Neural cell (in vitro differentiated cells): ENCODE data around the gene POLR2L.

Experiments
- EZH2 ChIP-seq: fragments of 200-600, 300-800 bp; shearing (Covaris generic), sonication (generic); IDR thresholded peaks from 2 replicates; pipeline ENCODE4 v1.6.1; 2014; ENCODE audit warnings: antibody characterized with exemption, low read length, borderline replicate concordance, mild to moderate bottlenecking; ENCODE audit not compliant: insufficient read depth, poor library complexity, severe bottlenecking
- POLR2AphosphoS5 ChIP-seq: IDR thresholded peaks from 2 replicates; pipeline ENCODE4 v1.6.1; 2012
- TF ChIP-seq, protein P1 (sequence below): fragments of 450-650 bp; IDR thresholded peaks from 2 replicates; pipeline ENCODE4 v1.5.1; 2014; ENCODE audit warnings: antibody characterized with exemption, mild to moderate bottlenecking, moderate library complexity; ENCODE audit not compliant: poor library complexity, severe bottlenecking
- TF ChIP-seq, protein P2 (sequence below): IDR thresholded peaks from 2 replicates; pipeline ENCODE4 v1.6.1; 2012; ENCODE audit warnings: borderline replicate concordance

DNA sequence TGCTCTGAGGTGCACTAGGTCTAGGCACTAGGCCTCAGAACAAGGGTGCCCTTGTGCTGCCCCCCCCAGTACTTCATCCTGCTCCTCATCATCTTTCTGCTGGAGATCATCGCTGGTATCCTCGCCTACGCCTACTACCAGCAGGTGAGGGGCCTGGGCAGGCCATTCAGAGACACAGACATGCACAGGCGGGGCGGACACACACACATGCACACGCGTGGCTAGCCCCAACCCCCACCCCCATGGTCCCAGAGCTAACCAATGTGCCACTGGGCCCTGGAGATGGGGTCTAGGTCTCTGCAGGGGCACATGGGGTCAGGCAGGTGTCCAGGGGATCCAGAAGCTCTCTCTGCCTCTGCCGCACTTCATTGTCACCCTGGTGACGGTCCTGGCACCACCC, 5.6 kb downstream of the POLR2L start:
- TF ChIP-seq, protein P1, sequence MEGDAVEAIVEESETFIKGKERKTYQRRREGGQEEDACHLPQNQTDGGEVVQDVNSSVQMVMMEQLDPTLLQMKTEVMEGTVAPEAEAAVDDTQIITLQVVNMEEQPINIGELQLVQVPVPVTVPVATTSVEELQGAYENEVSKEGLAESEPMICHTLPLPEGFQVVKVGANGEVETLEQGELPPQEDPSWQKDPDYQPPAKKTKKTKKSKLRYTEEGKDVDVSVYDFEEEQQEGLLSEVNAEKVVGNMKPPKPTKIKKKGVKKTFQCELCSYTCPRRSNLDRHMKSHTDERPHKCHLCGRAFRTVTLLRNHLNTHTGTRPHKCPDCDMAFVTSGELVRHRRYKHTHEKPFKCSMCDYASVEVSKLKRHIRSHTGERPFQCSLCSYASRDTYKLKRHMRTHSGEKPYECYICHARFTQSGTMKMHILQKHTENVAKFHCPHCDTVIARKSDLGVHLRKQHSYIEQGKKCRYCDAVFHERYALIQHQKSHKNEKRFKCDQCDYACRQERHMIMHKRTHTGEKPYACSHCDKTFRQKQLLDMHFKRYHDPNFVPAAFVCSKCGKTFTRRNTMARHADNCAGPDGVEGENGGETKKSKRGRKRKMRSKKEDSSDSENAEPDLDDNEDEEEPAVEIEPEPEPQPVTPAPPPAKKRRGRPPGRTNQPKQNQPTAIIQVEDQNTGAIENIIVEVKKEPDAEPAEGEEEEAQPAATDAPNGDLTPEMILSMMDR = no peak
- TF ChIP-seq POLR2AphosphoS5 = no peak
- TF ChIP-seq EZH2 = no peak
- TF ChIP-seq, protein P2, sequence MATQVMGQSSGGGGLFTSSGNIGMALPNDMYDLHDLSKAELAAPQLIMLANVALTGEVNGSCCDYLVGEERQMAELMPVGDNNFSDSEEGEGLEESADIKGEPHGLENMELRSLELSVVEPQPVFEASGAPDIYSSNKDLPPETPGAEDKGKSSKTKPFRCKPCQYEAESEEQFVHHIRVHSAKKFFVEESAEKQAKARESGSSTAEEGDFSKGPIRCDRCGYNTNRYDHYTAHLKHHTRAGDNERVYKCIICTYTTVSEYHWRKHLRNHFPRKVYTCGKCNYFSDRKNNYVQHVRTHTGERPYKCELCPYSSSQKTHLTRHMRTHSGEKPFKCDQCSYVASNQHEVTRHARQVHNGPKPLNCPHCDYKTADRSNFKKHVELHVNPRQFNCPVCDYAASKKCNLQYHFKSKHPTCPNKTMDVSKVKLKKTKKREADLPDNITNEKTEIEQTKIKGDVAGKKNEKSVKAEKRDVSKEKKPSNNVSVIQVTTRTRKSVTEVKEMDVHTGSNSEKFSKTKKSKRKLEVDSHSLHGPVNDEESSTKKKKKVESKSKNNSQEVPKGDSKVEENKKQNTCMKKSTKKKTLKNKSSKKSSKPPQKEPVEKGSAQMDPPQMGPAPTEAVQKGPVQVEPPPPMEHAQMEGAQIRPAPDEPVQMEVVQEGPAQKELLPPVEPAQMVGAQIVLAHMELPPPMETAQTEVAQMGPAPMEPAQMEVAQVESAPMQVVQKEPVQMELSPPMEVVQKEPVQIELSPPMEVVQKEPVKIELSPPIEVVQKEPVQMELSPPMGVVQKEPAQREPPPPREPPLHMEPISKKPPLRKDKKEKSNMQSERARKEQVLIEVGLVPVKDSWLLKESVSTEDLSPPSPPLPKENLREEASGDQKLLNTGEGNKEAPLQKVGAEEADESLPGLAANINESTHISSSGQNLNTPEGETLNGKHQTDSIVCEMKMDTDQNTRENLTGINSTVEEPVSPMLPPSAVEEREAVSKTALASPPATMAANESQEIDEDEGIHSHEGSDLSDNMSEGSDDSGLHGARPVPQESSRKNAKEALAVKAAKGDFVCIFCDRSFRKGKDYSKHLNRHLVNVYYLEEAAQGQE = no peak
